CD14-positive monocyte (primary cell): ENCODE data around the gene LRRC43. TPM values are rescaled to one million over a fixed set of nuclear protein-coding genes. Genes with fewer than 3 reads are reported as not detected.

Source experiments
- DNase-seq, 3 donors: peaks; one replicate each; pipeline ENCODE4 v3.0.0-alpha.2; 2011 to 2022
- H2AFZ ChIP-seq: 2 replicates; pipeline ENCODE4 v1.6.0; 2012; ENCODE audit warnings: mild to moderate bottlenecking, low read depth, low read length, inconsistent platforms; ENCODE audit not compliant: insufficient read depth, poor library complexity, severe bottlenecking
- H3K27ac ChIP-seq, 2 donors: 1 replicate in 1 of 2; 2 replicates in 1 of 2; pipeline ENCODE4 v1.5.1; 2012 to 2013; ENCODE audit warnings: low read length in 2 of 2, control low read depth in 1 of 2, inconsistent platforms in 1 of 2, low read depth in 1 of 2, mild to moderate bottlenecking in 1 of 2
- H3K27me3 ChIP-seq, 2 donors: one replicate each; pipeline versions ENCODE4 v1.6.0 to v1.6.1; 2011 to 2013; ENCODE audit warnings: low read length in 2 of 2; ENCODE audit not compliant: control insufficient read depth in 2 of 2, insufficient read depth in 2 of 2
- H3K36me3 ChIP-seq, 2 donors: replicated peaks in 1 of 2; 1 replicate in 1 of 2; 2 replicates in 1 of 2; pipeline versions ENCODE4 v1.5.1 to v1.6.1; 2012 to 2013; ENCODE audit warnings: low read length in 2 of 2, control low read depth in 1 of 2, inconsistent platforms in 1 of 2, mild to moderate bottlenecking in 1 of 2; ENCODE audit not compliant: insufficient read depth in 2 of 2, control insufficient read depth in 1 of 2
- H3K4me1 ChIP-seq, 2 donors: 1 replicate in 1 of 2; 2 replicates in 1 of 2; pipeline versions ENCODE4 v1.5.1 to v1.6.1; 2012 to 2013; ENCODE audit warnings: low read length in 2 of 2, control low read depth in 1 of 2, inconsistent platforms in 1 of 2, mild to moderate bottlenecking in 1 of 2, moderate library complexity in 1 of 2; ENCODE audit not compliant: insufficient read depth in 2 of 2, control insufficient read depth in 1 of 2
- H3K4me2 ChIP-seq: replicated peaks from 2 replicates; pipeline ENCODE3; 2012; ENCODE audit warnings: low read length, moderate library complexity, mild to moderate bottlenecking; ENCODE audit not compliant: poor library complexity, severe bottlenecking; ENCODE audit errors: extremely low read depth
- H3K4me3 ChIP-seq, 3 experiments: fragments of 200-600 bp in 1 of 3; sonication (generic) in 1 of 3; replicated peaks in 1 of 3; 1 replicate in 2 of 3; 2 replicates in 1 of 3; pipeline ENCODE4 v1.5.1; 2011 to 2013; ENCODE audit warnings: low read length in 3 of 3, mild to moderate bottlenecking in 3 of 3, control low read depth in 2 of 3, low read depth in 2 of 3, inconsistent platforms in 1 of 3, moderate library complexity in 1 of 3
- H3K79me2 ChIP-seq: 2 replicates; pipeline ENCODE4 v1.6.0; 2012; ENCODE audit warnings: mild to moderate bottlenecking, control low read depth, inconsistent platforms, low read length, moderate library complexity; ENCODE audit not compliant: insufficient read depth
- H3K9ac ChIP-seq: 2 replicates; pipeline ENCODE4 v1.6.0; 2017; ENCODE audit warnings: low read length, mild to moderate bottlenecking; ENCODE audit not compliant: insufficient read depth, poor library complexity, severe bottlenecking
- H3K9me3 ChIP-seq, 2 donors: replicated peaks in 1 of 2; 1 replicate in 1 of 2; 2 replicates in 1 of 2; pipeline versions ENCODE4 v1.5.1 to v1.6.1; 2012 to 2013; ENCODE audit warnings: low read length in 2 of 2, control low read depth in 1 of 2; ENCODE audit not compliant: control insufficient read depth in 1 of 2, insufficient read depth in 1 of 2
- H4K20me1 ChIP-seq: 2 replicates; pipeline ENCODE4 v1.6.0; 2012; ENCODE audit warnings: mild to moderate bottlenecking, low read length, control low read depth, moderate library complexity; ENCODE audit not compliant: insufficient read depth
- H3K27ac Mint-ChIP-seq, 7 donors: one replicate each; pipeline ENCODE4 v1.8.0; 2020; ENCODE audit warnings: mild to moderate bottlenecking in 7 of 7, mixed read lengths in 7 of 7, moderate library complexity in 6 of 7, inconsistent platforms in 2 of 7
- H3K27me3 Mint-ChIP-seq, 3 donors: one replicate each; pipeline ENCODE4 v1.8.0; 2021 to 2022; ENCODE audit warnings: low read depth in 3 of 3, mild to moderate bottlenecking in 3 of 3, mixed read lengths in 3 of 3, moderate library complexity in 3 of 3, inconsistent platforms in 1 of 3
- H3K36me3 Mint-ChIP-seq, 2 donors: one replicate each; pipeline ENCODE4 v1.8.0; 2020; ENCODE audit warnings: mixed read lengths in 2 of 2, inconsistent platforms in 1 of 2, mild to moderate bottlenecking in 1 of 2
- H3K4me1 Mint-ChIP-seq: one replicate; pipeline ENCODE4 v1.8.0; 2020; ENCODE audit warnings: mild to moderate bottlenecking, mixed read lengths
- H3K4me3 Mint-ChIP-seq, 2 donors: one replicate each; pipeline ENCODE4 v1.8.0; 2020; ENCODE audit warnings: mild to moderate bottlenecking in 2 of 2, mixed read lengths in 2 of 2, moderate library complexity in 1 of 2
- H3K9me3 Mint-ChIP-seq, 7 donors: one replicate each; pipeline ENCODE4 v1.8.0; 2020 to 2022; ENCODE audit warnings: mixed read lengths in 7 of 7, mild to moderate bottlenecking in 6 of 7, moderate library complexity in 6 of 7, inconsistent platforms in 2 of 7
- CTCF ChIP-seq: fragments of 200-600 bp; IDR thresholded peaks from one replicate; pipeline ENCODE4 v1.8.0; 2022; ENCODE audit warnings: antibody characterized with exemption, mild to moderate bottlenecking
- WGBS: methylation state at CpG from one replicate; pipeline ENCODE4 v1.1.5; 2013; ENCODE audit warnings: missing lambda C conversion rate; ENCODE audit not compliant: insufficient coverage; 5-methylcytosine and 5-hydroxymethylcytosine counted together
- intact Hi-C, 2 donors: fragments of 100-400 bp; cut with micrococcal nuclease; formaldehyde crosslinking; loops; one replicate each; pipeline versions ENCODE4 v1.15.0 to v1.15.1; 2023
- polyA plus RNA-seq, 3 donors: library from polyadenylated mRNA; depleted of rRNA in 1 of 3; unstranded in 2 of 3; stranded (reverse) in 1 of 3; fragments of 300-500 nt in 2 of 3; fragments of >200 nt in 1 of 3; fragmentation: Illumina TruSeq in 2 of 3; gene quantifications; 1 replicate in 2 of 3; 2 replicates in 1 of 3; pipeline ENCODE4 v1.2.3, GENCODE V29; 2012 to 2021

The LRRC43 gene
- polyA plus RNA-seq, 3 donors: 0.19 TPM; not detected in 2

DNA sequence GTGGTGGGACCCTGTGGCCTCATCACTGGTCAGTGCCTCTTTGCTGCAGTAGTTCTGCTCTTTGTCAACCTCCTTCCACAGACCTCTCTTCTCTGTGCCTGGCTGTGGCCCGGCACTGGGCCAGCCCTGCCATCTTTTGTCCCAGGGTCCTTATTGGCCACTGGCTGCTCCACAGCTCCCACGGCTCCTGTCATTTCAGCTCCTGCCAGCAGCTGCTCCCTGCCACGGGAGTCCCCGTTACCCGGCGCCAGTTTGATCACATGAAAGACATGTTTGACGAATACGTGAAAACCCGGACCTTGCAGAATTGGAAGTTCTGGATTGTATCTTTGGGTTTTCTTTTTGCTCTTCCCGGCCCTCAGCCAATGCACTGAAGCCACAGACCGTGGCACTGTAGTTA lies 44.3 kb upstream of the LRRC43 start:
- peaks cover 87 to 96% of the 10 kb centered on the region in 2 donors for H3K36me3 ChIP-seq
- H3K27me3 Mint-ChIP-seq: no peaks in the 10 kb centered on the region
- peaks cover 28% of the 10 kb centered on the region for H4K20me1 ChIP-seq
- no peaks in the 10 kb centered on the region for H3K9me3 ChIP-seq
- no peak overlapping the region for H2AFZ ChIP-seq
- H3K27me3 ChIP-seq: no peaks in the 10 kb centered on the region
- no peak overlapping the region for H3K27ac ChIP-seq
- no peak overlapping the region for H3K4me3 ChIP-seq
- H3K79me2 ChIP-seq: no peaks in the 10 kb centered on the region
- no peaks in the 10 kb centered on the region for H3K9me3 Mint-ChIP-seq
- DNase-seq: no peak
- H3K27ac Mint-ChIP-seq: peak overlapping the region in 2 of 7 donors; percentile 12 to 64
- intact Hi-C loops: no loop called here
- no peak for TF ChIP-seq CTCF
- 98% methylated on average over 10 of the region's 11 CpGs for WGBS
- no peaks in the 10 kb centered on the region for H3K4me1 Mint-ChIP-seq
- peaks cover 68 to 98% of the 10 kb centered on the region in 2 donors for H3K36me3 Mint-ChIP-seq
- no peaks in the 10 kb centered on the region for H3K4me1 ChIP-seq
- no peak overlapping the region for H3K9ac ChIP-seq
- no peak overlapping the region for H3K4me3 Mint-ChIP-seq
- no peak overlapping the region for H3K4me2 ChIP-seq

- H3K4me3 ChIP-seq: no peak overlapping the region
- H3K9me3 ChIP-seq: no peaks in the 10 kb centered on the region
- no peaks in the 10 kb centered on the region for H3K27me3 ChIP-seq
- TF ChIP-seq CTCF: no peak
- 94% methylated on average over 8 of the region's 15 CpGs for WGBS
- H3K27ac Mint-ChIP-seq: no peak overlapping the region
- no peaks in the 10 kb centered on the region for H3K79me2 ChIP-seq
- H4K20me1 ChIP-seq: peaks cover 32% of the 10 kb centered on the region
- H3K36me3 Mint-ChIP-seq: peaks cover 68 to 98% of the 10 kb centered on the region in 2 donors
- intact Hi-C loops: no loop called here
- H3K9me3 Mint-ChIP-seq: no peaks in the 10 kb centered on the region
- H3K4me1 ChIP-seq: no peaks in the 10 kb centered on the region
- H3K4me3 Mint-ChIP-seq: no peak overlapping the region
- H2AFZ ChIP-seq: no peak overlapping the region
- no peaks in the 10 kb centered on the region for H3K27me3 Mint-ChIP-seq
- DNase-seq: no peak
- H3K4me1 Mint-ChIP-seq: no peaks in the 10 kb centered on the region
- no peak overlapping the region for H3K9ac ChIP-seq
- H3K4me2 ChIP-seq: no peak overlapping the region
- no peak overlapping the region for H3K27ac ChIP-seq
- peaks cover 89 to 96% of the 10 kb centered on the region in 2 donors for H3K36me3 ChIP-seq
Measured at GRCh38 chr12:122139266-122139665, 43.7 kb upstream of the LRRC43 start.
